ENCODE data around the gene ZSCAN23. TPM values are rescaled to one million over a fixed set of nuclear protein-coding genes. Genes with fewer than 3 reads are reported as not detected.

The ZSCAN23 gene
- total and polyA plus RNA-seq, 2 of the 8 experiments (the other 6 are each of a cell fraction or from before 2014, with no cell fraction given): 0.74 to 5.3 TPM

DNA sequence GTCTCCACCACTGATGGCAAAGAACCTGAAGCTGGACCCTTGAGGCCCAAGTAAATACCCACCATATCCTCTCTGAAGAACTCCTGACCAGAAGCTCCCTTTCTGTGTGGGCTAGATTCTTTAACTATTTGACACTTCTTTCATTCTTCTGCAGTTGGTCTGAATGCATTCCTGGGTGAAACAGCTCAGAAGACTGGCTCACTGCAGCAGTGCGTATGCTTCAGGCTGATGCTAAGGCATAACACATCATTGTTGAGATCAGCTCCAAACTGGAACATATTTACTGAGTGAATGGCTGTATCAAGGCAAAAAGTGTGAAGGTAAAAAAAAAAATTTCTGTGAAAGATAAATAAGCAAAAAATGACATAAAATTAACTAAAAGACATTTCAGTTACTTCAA is 19.7 kb downstream of the ZSCAN23 start:
- Histone ChIP-seq H3K79me2 (ENCODE audit: control insufficient read depth in 1 of 2, insufficient read depth in 2 of 2, low read length in 2 of 2) (no peaks in the 10 kb centered on the region), H2AFZ (ENCODE audit: low read length) (no peak overlapping the region), H3K4me1 (replicated peaks in 1 of 4; ENCODE audit: control insufficient read depth in 3 of 4, insufficient read depth in 4 of 4, low read length in 3 of 4) (no peaks in the 10 kb centered on the region), H4K91ac (replicated peaks; ENCODE audit: insufficient read length, low read length) (no peak overlapping the region), H3K36me3 (ENCODE audit: control insufficient read depth in 2 of 4, insufficient read depth in 4 of 4, low read length in 3 of 4) (peaks cover 0 to 6% (median 2%) of the 10 kb centered on the region in 4 experiments; a peak in 4 of 8 replicates), H2BK5ac (ENCODE audit: low read depth, low read length) (no peak overlapping the region), H3K18ac (ENCODE audit: extremely low read depth, low read length) (no peak overlapping the region), H3K4me2 (ENCODE audit: insufficient read depth in 1 of 2, low read depth in 2 of 2, low read length in 2 of 2) (no peak overlapping the region), H3K9me3 (ENCODE audit: insufficient read depth in 2 of 2, low read depth in 1 of 2, low read length in 1 of 2) (no peaks in the 10 kb centered on the region), H2BK20ac (ENCODE audit: low read length) (no peak overlapping the region), H3K23ac (ENCODE audit: insufficient read length) (no peak overlapping the region), H4K8ac (ENCODE audit: extremely low read depth, insufficient read depth, low read length) (no peak overlapping the region), H3K56ac (replicated peaks; ENCODE audit: insufficient read length, low read depth, low read length) (no peak overlapping the region), H3K4me3 (ENCODE audit: extremely low read depth in 1 of 4, insufficient read depth in 2 of 4, low read depth in 3 of 4, low read length in 4 of 4) (no peak overlapping the region), H3K23me2 (ENCODE audit: low read depth, low read length) (no peaks in the 10 kb centered on the region), H4K20me1 (replicated peaks in 1 of 2; ENCODE audit: control insufficient read depth in 1 of 2, insufficient read depth in 2 of 2, low read length in 2 of 2) (peaks cover 0 to 2% of the 10 kb centered on the region in 2 experiments), H3K27ac (ENCODE audit: low read depth, low read length) (no peak overlapping the region), H3K9ac (replicated peaks in 1 of 4; ENCODE audit: extremely low read depth in 1 of 4, low read depth in 3 of 4, low read length in 3 of 4) (no peak overlapping the region), H3K14ac (ENCODE audit: insufficient read length) (no peak overlapping the region), H2BK12ac (ENCODE audit: low read depth, low read length) (no peak overlapping the region), H3K79me1 (ENCODE audit: low read depth, low read length) (no peaks in the 10 kb centered on the region), H3K27me3 (replicated peaks in 1 of 4; ENCODE audit: control insufficient read depth in 3 of 4, extremely low read depth in 1 of 4, insufficient read depth in 3 of 4, low read length in 3 of 4) (no peaks in the 10 kb centered on the region), H2AK5ac (ENCODE audit: low read depth, low read length) (no peak overlapping the region), H4K5ac (ENCODE audit: insufficient read length, low read depth, low read length) (no peak overlapping the region), H2BK120ac (replicated peaks; ENCODE audit: low read depth, low read length) (no peak overlapping the region), H2BK15ac (ENCODE audit: low read length) (no peak overlapping the region), H3K4ac (replicated peaks; ENCODE audit: insufficient read length, low read depth, low read length) (no peak overlapping the region)
- FAIRE-seq: no peak
- CTCF ChIA-PET (ENCODE audit: partially characterized antibody): interaction anchor here (0.9 kb wide), 1 partner anchor 119 kb away, joined by 3 read pairs; no protein-coding TSS in a partner anchor
- 91% methylated on average over 1 of the region's 1 CpG; no CpG with 5 or more reads in 1 of the 2 experiments for WGBS, 2 experiments (ENCODE audit: extremely low coverage in 1 of 2, insufficient coverage in 1 of 2, insufficient read length in 1 of 2, insufficient replicate concordance in 2 of 2, low coverage in 1 of 2, low lambda C conversion rate in 2 of 2, missing lambda C conversion rate in 1 of 2)
- POLR2A ChIA-PET (ENCODE audit: partially characterized antibody): interaction anchor here (0.7 to 1.7 kb wide), 2 partner anchors 10 to 17 kb away, joined by 4 to 6 read pairs; no protein-coding TSS in a partner anchor
- TF ChIP-seq HDAC2 (IDR thresholded peaks at IDR 0.05; ENCODE audit: borderline replicate concordance in 1 of 2, low read depth in 2 of 2, low read length in 2 of 2) (no peak), GABPA (IDR thresholded peaks at IDR 0.05; ENCODE audit: borderline replicate concordance, insufficient read depth, low read length) (no peak), CHD1 (IDR thresholded peaks at IDR 0.05; ENCODE audit: low read depth, low read length) (no peak)
- DNase-seq (ENCODE audit: low read depth in 1 of 2, low spot score in 2 of 2): no peak

Data from H1 (cell line).